Activated CD8-positive, alpha-beta memory T cell treated with anti-CD3 and anti-CD28 coated beads, Interleukin-2, amount 50 U/mL, for 24 hours (primary cell): Measurements from ENCODE around the gene C5AR1.
"Not testable (repeated sequence)": the region's sequence is repeated elsewhere in the genome, so short reads cannot be mapped to it uniquely, and the experiment has no call there.

Source experiments
- DNase-seq: peaks from one replicate; pipeline ENCODE4 v3.0.0-alpha.2; 2020; ENCODE audit errors: extremely low read depth

The C5AR1 gene

DNA sequence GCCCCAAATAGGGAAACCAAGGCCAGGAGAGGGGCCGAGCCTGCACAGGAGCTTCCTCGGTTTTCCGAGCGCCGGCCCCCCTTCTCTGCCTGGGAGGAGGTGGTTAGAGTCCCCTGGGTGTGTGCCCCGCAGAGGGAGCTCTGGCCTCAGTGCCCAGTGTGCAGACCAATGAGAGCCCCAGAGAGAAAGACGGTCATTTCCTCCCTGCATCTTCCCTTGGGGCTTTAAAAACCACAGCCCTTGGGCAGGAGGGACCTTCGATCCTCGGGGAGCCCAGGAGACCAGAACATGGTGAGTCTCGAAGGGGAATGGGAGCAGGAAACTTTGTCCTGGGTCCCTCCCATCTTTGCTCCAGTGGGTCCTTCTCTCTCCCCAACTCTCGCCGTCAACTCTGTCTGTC lies at the start of gene C5AR1:
Gene C5AR1 (plus strand): TSS at position 254 of the 400 bp plus-strand sequence. CDS start 35 bp downstream, at position 289.
- DNase-seq: no peak

DNA sequence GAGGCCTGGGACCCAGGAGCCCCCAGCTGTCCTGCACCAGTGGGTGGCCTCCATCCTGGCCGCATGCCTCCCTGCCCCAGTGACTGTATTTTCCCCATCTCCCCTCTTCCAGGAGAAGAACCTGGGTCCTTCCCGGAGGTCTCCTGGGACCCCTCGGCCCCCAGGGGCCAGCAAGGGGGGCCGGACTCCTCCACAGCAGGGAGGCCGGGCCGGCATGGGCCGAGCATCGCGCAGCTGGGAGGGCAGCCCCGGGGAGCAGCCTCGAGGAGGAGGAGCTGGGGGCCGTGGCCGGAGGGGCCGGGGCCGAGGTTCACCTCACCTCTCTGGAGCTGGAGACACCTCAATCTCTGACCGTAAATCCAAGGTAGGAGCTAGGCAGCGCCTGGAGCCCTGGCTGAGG lies 49.2 kb upstream of the C5AR1 start:
- no peak for DNase-seq

DNA sequence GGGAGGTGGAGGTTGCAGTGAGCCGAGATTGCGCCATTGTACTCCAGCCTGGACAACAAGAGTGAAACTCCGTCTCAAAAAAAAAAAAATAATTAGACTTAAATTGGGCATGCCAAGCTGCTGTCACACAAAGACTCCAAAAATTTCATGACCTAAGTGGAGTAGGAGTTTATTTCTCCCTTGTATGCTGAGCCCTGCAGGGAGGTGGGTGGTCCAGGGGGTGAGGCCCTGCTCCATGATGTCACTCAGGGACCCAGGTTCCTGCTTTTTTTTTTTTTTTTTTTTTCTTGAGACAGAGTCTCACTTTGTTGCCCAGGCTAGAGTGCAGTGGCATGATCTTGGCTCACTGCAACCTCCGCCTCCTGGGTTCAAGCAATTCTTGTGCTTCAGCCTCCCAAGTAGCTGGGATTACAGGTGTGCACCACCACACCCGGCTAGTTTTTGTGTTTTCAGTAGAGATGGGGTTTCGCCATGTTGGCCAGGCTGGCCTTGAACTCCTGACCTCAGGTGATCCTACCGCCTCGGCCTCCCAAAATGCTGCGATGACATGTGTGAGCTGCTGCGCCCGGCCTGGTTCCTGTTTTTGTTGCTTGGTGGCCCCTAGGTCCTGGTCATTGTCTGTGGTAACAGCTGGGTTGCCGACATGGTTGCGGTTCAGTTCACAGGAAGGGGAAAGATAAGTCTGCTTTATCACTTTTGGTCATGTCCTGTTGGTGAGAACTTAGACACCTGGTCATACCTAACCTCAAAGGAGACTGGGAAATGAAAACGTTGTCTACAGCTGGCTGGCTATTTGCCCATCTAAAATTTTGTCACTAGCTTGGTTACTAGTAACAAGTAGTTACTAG lies 47.5 kb upstream of the C5AR1 start:
- not testable (repeated sequence) for DNase-seq

DNA sequence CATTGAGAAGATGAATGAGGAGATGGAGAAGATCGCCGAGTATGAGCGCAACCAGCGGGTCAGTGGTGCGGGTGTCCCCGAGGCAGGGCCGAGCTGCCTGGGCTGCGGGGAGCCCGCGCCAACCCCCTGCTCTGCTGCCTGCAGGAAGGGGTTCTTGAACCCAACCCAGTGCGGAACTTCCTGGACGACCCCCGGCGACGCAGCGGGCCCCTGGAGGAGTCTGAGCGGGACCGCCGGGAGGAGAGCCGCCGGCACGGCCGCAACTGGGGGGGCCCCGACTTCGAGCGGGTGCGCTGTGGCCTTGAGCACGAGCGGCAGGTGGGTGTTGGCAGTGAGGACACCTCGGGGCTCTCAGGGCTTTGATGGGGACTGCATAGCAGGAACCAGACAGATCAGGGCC lies 45.0 kb upstream of the C5AR1 start:
- DNase-seq: no peak

DNA sequence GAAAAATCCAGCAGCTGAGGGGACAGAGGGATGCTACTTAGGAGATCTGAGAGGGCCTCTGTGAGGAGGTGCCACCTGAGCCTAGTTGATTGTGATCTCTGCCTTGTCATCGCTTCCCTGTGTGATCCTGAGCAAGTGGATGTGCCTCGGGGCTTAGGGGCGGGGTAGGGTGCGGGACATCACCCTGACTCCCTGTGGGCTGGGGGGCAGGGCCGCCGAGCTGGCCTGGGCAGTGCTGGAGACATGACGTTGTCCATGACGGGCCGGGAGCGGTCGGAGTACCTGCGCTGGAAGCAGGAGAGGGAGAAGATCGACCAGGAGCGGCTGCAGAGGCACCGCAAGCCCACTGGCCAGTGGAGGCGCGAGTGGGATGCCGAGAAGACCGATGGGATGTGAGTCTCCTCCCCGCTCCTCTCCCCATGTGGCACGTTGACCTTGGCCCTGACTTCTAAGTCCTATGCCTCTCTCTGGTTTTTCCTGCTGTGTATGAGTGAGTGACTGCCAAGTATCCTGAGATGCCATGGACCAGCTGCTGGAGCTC lies 43.2 kb upstream of the C5AR1 start:
- DNase-seq: no peak

DNA sequence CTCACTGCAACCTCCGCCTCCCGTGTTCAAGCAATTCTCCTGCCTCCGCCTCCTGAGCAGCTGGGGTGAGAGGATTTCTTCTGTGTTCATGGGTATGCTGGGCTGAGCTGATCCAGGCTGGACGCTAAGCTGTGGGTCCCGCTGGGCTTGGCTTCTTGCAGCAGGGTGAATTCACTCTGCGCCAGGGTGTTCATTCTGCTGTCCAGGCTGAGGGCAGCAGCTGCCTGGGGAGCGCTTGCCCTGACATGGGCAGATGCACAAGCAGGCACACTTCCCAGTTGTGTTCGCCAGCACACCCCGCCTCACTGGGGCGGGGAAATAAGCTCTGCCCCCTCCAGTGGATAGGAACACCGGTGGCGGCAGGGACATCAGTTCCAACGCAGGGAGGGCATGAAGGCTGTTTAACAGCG lies 42.3 kb upstream of the C5AR1 start:
- DNase-seq: no peak

DNA sequence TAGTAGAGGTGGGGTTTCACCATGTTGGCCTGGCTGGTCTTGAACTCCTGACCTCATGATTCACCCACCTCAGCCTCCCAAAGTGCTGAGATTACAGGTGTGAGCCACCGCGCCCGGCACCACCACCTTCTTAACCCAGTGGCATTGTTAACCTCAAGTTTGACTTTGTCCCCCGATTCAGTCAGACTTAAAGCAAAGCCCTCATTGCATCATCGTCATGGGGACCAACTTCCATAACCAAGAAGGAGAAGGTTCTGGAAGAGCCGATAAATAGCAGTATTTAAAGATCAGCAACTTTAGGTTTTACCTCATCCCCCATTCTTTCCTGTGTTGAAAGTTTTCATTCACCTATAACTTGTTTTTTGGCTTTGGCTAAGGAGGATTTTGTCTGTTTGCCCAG lies 41.6 kb upstream of the C5AR1 start:
- no peak for DNase-seq

DNA sequence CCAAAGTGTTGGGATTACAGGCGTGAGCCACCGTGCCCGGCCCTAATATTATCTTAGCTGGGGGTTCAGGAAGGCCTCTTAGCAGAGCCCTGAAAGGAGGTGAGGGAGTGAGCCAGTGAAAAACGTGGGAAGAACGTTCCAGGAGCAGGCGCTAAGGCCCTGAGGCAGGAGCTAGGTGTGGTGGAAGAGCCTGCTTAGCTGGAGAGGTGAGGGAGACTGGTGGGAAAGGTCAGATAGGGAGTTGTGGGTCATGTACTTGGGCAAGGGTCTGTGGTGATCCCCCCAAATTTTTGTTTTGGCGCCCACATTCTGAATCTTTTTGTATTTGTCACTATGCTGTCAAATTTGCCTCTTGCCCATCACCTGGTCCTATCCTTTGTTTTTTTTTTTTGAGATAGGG lies 40.1 kb upstream of the C5AR1 start:
- no peak for DNase-seq

DNA sequence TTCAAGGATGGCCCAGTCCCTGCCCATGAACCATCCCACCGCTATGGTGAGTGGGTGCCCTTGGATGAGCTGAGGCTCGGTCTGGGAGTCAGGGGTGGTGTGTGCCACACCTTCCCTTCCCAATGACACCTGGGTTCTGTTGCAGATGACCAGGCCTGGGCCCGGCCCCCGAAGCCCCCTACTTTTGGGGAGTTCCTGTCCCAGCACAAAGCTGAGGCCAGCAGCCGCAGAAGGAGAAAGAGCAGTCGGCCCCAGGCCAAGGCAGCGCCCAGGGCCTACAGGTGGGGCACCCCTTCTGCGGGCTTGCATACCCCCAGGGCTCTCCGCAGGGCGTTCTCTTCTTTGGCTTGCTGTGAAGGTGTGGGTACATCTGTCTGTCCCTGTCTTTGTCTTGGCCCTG lies 39.3 kb upstream of the C5AR1 start:
- DNase-seq: no peak

DNA sequence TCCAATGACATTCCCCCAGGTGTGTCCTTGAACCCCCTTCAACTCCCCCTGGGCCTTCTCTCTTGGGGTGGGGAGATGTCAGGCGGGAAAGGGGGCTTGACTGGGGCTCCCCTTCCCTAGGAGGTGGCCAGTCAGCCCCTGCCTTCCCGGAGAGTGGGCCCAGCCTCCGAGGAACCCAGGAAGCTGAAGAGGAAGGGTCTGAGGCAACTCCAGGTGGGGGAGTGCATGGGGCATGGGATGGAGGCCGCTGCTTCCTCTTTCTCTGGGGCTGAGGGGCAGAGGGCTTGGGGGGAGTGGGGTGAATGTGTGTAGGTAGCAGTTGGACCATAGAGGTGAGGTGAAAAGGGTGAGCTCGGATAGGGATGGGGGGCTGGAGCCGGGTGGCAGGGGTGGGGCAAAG lies 37.7 kb upstream of the C5AR1 start:
- DNase-seq: no peak

DNA sequence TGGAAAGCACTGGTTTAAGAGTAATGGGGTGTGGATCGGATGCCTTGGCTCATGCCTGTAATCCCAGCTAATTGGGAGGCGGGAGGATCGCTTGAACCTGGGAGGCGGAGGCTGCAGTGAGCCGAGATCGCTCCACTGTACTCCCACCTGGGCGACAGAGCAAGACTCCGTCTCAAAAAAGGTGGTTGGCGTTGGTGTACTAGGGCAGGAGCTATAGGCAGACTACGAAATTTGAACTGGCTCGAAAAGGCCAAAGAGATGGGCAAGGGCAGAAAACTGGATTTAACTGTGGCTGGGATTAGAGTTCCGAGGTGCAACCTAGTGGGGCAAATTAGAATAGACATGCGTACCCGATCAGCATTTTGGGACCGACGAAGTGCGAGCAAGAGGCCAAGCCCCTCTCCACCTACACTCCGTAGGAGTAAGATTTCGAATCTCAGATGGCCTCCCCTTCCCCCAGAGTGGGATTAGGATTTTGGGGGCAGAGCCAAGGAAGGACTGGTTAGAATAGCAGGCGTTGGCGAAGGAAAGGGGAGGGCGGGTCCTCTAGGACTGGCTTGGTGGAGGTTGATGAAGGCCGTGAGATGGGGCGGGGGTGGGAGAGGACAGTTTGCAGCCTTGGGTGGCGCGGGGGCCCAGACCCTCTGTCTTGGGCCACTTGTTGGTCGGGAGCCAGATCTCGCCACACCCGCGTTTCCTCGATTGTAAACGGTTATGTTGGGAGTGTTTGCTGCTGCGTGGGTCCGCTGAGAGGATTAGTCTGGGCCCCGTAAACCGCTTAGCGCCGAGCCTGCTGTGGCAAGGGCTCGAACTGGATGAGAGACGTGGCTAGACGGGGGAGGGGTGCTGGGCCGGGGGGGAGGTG lies 37.0 kb upstream of the C5AR1 start:
- no peak for DNase-seq

DNA sequence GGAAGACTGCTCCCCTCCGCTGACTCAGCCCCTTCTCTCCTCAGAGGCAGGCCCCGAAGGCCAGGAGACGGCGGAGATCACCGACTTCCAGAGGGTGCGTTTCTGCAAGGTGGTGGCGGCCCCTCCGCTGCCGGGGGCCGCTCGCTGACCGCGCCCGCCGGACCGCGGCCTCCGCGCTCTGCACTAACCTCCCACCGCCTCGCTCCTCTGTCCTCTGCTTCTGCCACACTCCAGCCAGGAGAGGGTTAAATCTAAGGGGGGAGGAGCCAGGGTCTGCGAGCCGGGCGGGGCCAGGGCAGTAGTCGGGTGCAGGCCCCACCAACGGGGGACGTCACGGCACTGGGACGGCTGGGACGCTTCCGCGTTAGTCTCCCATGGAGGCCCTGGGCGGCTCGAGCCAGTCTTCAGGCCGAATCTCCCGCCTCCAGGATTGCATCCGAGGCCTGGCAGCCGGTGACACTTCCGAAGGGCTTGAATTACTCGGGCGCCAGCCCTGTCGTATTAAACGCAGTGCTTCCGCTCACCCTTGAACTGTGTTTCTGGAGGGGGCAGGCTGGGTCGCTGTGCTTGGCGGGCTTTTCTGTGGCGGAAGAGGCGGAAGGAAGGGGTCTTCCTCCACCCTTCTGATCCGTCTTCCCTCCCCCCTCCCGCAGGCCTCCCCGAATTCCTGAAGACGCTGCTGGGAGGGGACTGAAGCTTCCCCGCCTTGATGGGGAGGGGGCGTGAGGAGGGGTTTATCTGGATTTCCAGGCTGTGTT lies 36.2 kb upstream of the C5AR1 start:
- peak; percentile 71 for DNase-seq

DNA sequence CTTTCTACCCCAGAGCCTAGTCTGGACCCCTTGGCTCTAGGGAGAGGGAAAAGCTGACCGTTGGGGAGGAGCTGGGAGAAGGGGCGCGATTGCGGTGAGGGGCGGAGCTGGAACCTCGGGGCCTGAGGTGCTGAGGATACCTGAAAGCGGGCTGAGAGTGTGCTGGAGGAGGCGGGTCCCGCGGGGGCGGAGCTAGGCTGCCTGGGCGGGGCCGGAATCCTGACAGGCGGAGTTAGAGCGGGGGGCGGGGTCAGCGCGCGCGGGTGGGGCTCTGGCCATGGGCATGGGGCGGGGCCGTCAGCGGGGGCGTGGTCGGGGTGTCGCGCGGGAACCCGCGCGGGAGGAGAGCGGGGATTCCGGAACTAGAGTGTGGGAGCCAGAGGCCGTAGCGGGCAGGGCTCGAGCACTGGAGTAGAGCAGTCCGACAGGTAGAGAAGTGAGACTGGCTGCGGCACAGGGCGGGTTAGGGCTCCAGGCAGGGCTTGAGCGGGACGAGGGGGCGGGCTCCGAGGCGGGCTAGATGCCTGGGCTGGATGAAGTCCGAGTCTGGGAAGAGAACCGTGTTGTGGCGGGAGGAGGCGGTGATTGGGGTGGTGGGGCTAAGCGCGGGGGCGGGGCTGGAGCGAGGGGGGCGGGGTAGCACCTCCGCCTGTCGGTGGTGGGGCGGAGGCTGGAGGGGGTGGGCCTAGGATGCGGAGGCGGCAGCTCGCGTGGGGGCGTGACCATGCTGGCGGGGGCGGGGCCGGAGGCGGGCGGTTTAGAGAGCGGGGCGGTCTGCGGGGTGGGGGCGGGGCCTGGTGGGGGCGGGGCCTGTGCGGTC lies 35.4 kb upstream of the C5AR1 start, which contains the start of gene INAFM1:
Gene INAFM1 (plus strand): TSS at position 815 of the 820 bp plus-strand sequence. CDS start 35 bp downstream, outside the sequence.
- DNase-seq: peak; percentile 97

DNA sequence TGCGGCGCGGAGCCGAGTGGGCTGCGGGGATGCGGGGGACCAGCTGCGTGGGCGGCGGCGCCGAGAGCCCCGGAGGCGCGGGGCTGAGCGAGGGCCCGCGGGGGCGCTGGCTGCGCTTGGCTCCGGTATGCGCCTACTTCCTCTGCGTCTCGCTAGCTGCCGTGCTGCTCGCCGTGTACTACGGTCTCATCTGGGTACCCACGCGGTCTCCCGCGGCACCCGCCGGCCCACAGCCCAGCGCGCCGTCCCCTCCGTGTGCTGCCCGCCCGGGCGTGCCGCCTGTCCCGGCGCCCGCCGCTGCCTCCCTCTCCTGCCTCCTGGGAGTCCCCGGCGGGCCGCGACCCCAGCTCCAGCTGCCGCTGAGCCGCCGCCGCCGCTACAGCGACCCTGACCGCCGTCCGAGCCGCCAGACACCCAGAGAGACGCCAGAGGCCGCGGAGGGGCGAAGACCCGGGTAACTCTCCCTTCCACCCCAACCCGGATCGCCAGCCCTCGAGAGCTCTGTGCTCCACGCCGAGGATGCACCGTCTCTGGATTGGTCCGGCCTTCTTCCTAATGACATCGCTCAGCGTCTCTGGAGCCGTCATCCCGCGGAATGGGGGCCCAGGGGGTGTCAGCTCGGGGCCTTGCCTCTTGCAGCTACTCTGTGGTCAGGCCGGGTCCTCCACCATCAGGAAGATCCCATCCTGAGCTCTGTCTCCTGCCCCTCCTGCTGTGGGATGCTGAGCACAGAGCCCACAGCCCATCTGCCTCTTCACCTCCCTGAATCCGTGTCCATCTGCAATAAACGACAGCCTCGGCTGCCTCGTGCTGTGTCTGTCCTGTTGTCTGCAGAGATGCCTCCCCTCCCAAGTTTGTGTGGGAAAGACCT lies 34.5 kb upstream of the C5AR1 start:
- no peak for DNase-seq

DNA sequence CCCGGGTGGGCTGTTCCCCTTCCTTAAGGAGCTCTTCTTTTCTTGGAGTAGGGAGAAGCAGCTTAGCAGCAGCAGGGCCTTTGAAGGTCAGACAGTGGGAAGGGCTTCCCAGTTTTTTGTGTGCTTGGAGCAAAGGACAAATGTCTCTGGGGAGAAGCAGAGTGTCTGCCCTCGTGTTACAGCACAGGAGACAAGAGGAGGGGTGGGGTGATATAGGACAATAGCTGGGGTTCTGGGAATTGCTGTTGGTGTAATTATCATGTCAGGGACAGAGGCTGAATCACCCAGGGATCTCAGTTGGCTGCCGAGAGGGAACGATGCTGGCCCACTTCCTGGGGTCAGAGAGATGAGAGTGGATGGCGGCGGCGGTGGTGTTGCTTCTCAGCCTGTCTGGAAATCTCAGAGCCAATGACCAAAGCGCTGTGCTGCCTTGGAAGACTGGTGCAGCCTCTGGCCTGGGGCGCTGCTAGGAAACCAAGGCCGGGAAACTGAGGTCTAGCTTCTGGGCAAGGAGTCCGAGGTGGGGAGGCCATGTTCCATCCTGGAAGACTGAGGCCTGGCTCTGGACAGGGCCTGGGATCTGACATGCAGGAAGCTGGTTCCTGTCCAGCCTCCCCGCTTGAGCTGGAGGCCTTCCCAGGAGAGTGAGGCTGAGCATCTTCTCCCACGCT lies 33.7 kb upstream of the C5AR1 start:
- DNase-seq: no peak

DNA sequence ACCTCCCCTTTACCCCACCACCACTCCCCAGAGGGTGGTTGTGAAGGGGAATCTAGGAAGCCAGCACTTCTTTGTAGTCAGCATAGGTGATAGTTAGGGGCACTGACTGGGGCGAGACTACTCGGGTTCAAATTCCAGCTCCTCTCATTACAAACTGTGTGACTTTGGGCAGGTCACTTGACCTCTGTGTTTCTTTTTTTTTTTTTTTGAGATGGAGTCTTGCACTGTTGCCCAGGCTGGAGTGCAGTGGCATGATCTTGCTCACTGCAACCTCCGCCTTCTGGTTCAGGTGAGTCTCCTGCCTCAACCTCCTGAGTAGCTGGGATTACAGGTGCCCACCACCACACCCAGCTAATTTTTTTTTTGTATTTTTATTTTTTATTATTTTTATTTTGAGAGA lies 33.1 kb upstream of the C5AR1 start:
- not testable (repeated sequence) for DNase-seq

DNA sequence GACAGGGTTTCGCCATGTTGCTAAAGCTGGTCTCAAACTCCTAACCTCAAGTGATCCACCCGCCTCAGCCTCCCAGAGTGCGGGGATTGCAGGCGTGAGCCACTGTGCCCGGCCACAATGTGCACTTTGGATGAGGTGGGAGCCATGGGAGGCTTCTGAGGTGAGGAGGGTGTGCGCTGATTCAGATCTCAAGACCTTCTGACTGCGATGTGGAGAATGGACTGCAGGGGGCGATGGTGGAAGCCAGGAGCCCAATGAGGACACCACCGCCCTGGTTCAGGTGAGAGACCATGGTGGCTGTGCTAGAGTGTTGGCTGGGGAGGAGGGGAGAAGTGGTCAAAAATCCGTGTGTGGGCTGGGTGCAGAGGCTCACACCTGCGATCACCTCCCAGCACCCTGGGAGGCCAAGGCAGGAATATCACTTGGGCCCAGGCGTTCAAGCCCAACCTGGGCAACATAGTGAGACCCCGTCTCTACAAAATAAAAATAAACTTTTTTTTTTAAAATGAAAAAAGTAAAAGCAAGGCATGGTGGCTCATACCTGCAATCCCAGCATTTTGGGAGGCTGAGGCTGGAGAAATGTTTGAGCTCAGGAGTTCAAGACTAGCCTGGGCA lies 29.4 kb upstream of the C5AR1 start:
- no peak for DNase-seq

DNA sequence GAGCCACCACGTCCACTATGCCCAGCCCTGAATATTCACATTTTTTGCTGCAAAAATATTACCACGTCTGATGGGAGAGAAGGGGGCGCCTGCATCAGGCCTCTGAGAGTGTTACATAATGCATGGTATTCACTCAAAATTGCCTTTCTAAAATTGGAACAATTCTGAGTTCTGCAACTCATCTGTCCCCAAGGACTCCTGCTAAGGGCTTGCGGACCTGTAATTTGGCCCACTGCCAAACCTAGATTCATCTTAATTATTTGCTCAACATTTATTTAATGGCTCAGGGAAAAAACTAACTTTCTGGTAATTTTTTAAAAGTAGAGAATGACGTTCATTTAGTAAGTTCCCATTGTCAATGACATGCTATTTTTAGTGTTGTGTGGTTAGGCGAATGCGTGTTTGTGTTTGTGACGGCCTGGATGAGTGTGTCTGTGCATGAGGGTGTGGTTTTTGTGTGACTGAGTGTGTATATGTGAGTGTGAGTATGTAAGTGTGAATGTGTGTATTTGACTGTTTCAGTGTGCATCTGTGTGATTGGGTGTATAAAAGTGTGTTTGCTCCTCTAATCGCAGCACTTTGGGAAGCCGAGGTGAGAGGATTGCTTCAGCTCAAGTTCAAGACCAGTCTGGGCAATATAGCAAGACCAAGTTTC lies 26.1 kb upstream of the C5AR1 start:
- DNase-seq: no peak
